ENCODE data around the gene C10orf143.

C10orf143 gene

GRCh38 chr10:130041451-130042371 is 68.9 kb downstream of the C10orf143 start:
- peaks cover 11% of the 10 kb centered on the region for H3K27me3 Mint-ChIP-seq
- no peak overlapping the region for H3K27ac Mint-ChIP-seq
- no peak for DNase-seq (ENCODE audit: low spot score in 2 of 2)
- no peaks in the 10 kb centered on the region for H3K9me3 Mint-ChIP-seq
- H3K4me1 Mint-ChIP-seq, result no peaks in the 10 kb centered on the region
- no peak for ATAC-seq (ENCODE audit: low read depth)
- H3K4me3 Mint-ChIP-seq, result no peak overlapping the region
- no peaks in the 10 kb centered on the region for H3K36me3 Mint-ChIP-seq

- H3K27ac Mint-ChIP-seq, result no peak overlapping the region
- ATAC-seq (ENCODE audit: low read depth), result no peak
- peaks cover 12% of the 10 kb centered on the region for H3K27me3 Mint-ChIP-seq
- H3K36me3 Mint-ChIP-seq, result no peaks in the 10 kb centered on the region
- H3K4me3 Mint-ChIP-seq, result no peak overlapping the region
- no peaks in the 10 kb centered on the region for H3K4me1 Mint-ChIP-seq
- H3K9me3 Mint-ChIP-seq, result no peaks in the 10 kb centered on the region
- no peak for DNase-seq (ENCODE audit: low spot score in 2 of 2)
Observed at GRCh38 chr10:130040817-130041330, 69.8 kb downstream of the C10orf143 start.

- DNase-seq (ENCODE audit: low spot score in 2 of 2) (no peak), ATAC-seq (ENCODE audit: low read depth) (no peak)
- H3K9me3 Mint-ChIP-seq, result no peaks in the 10 kb centered on the region
- H3K4me3 Mint-ChIP-seq, result no peak overlapping the region
- no peaks in the 10 kb centered on the region for H3K36me3 Mint-ChIP-seq
- peaks cover 12% of the 10 kb centered on the region for H3K27me3 Mint-ChIP-seq
- no peaks in the 10 kb centered on the region for H3K4me1 Mint-ChIP-seq
- no peak overlapping the region for H3K27ac Mint-ChIP-seq
Observed at GRCh38 chr10:130040351-130040750, 70.3 kb downstream of the C10orf143 start.

- DNase-seq (ENCODE audit: low spot score in 2 of 2), result no peak
- Mint-ChIP-seq H3K4me1 (no peaks in the 10 kb centered on the region), H3K36me3 (no peaks in the 10 kb centered on the region), H3K9me3 (no peaks in the 10 kb centered on the region), H3K27me3 (peaks cover 12% of the 10 kb centered on the region), H3K27ac (no peak overlapping the region), H3K4me3 (no peak overlapping the region)
- no peak for ATAC-seq (ENCODE audit: low read depth)
Observed at GRCh38 chr10:130039141-130039540, 71.5 kb downstream of the C10orf143 start.

GRCh38 chr10:130038611-130039109 is 72.0 kb downstream of the C10orf143 start:
- Mint-ChIP-seq H3K4me3 (no peak overlapping the region), H3K4me1 (no peaks in the 10 kb centered on the region), H3K27ac (no peak overlapping the region), H3K9me3 (no peaks in the 10 kb centered on the region), H3K36me3 (no peaks in the 10 kb centered on the region), H3K27me3 (peaks cover 9% of the 10 kb centered on the region)
- no peak for DNase-seq (ENCODE audit: low spot score in 2 of 2)
- ATAC-seq (ENCODE audit: low read depth), result no peak

GRCh38 chr10:130038019-130038555 is 72.5 kb downstream of the C10orf143 start:
- no peaks in the 10 kb centered on the region for H3K4me1 Mint-ChIP-seq
- no peaks in the 10 kb centered on the region for H3K9me3 Mint-ChIP-seq
- peaks cover 6% of the 10 kb centered on the region for H3K27me3 Mint-ChIP-seq
- DNase-seq (ENCODE audit: low spot score in 2 of 2), result no peak
- H3K36me3 Mint-ChIP-seq, result no peaks in the 10 kb centered on the region
- ATAC-seq (ENCODE audit: low read depth), result no peak
- H3K4me3 Mint-ChIP-seq, result no peak overlapping the region
- no peak overlapping the region for H3K27ac Mint-ChIP-seq

- Mint-ChIP-seq H3K4me3 (no peak overlapping the region), H3K4me1 (no peaks in the 10 kb centered on the region), H3K9me3 (peaks cover 3% of the 10 kb centered on the region), H3K27me3 (peaks cover 6% of the 10 kb centered on the region), H3K27ac (no peak overlapping the region), H3K36me3 (no peaks in the 10 kb centered on the region)
- DNase-seq (ENCODE audit: low spot score in 2 of 2), result no peak
- ATAC-seq (ENCODE audit: low read depth), result no peak
Observed at GRCh38 chr10:130037169-130037661, 73.4 kb downstream of the C10orf143 start.

GRCh38 chr10:130036296-130037065 is 74.1 kb downstream of the C10orf143 start:
- Mint-ChIP-seq H3K36me3 (no peaks in the 10 kb centered on the region), H3K27me3 (peaks cover 6% of the 10 kb centered on the region), H3K27ac (no peak overlapping the region), H3K4me1 (no peaks in the 10 kb centered on the region), H3K4me3 (no peak overlapping the region), H3K9me3 (peaks cover 4% of the 10 kb centered on the region)
- DNase-seq (ENCODE audit: low spot score in 2 of 2), result no peak
- ATAC-seq (ENCODE audit: low read depth), result no peak

- no peaks in the 10 kb centered on the region for H3K4me1 Mint-ChIP-seq
- no peak overlapping the region for H3K4me3 Mint-ChIP-seq
- ATAC-seq (ENCODE audit: low read depth) (no peak), DNase-seq (ENCODE audit: low spot score in 2 of 2) (no peak)
- no peak overlapping the region for H3K27ac Mint-ChIP-seq
- peaks cover 3% of the 10 kb centered on the region for H3K27me3 Mint-ChIP-seq
- no peaks in the 10 kb centered on the region for H3K36me3 Mint-ChIP-seq
- peaks cover 4% of the 10 kb centered on the region for H3K9me3 Mint-ChIP-seq
Observed at GRCh38 chr10:130029209-130029608, 81.4 kb downstream of the C10orf143 start.

- no peak overlapping the region for H3K4me3 Mint-ChIP-seq
- no peaks in the 10 kb centered on the region for H3K4me1 Mint-ChIP-seq
- peaks cover 3% of the 10 kb centered on the region for H3K27me3 Mint-ChIP-seq
- peaks cover 4% of the 10 kb centered on the region for H3K9me3 Mint-ChIP-seq
- DNase-seq (ENCODE audit: low spot score in 2 of 2), result no peak
- H3K36me3 Mint-ChIP-seq, result no peaks in the 10 kb centered on the region
- ATAC-seq (ENCODE audit: low read depth), result no peak
- H3K27ac Mint-ChIP-seq, result no peak overlapping the region
Observed at GRCh38 chr10:130028465-130028819, 82.2 kb downstream of the C10orf143 start.

- Mint-ChIP-seq H3K9me3 (peaks cover 4% of the 10 kb centered on the region), H3K36me3 (no peaks in the 10 kb centered on the region), H3K27ac (no peak overlapping the region), H3K4me3 (no peak overlapping the region), H3K27me3 (peaks cover 3% of the 10 kb centered on the region), H3K4me1 (no peaks in the 10 kb centered on the region)
- DNase-seq (ENCODE audit: low spot score in 2 of 2) (no peak), ATAC-seq (ENCODE audit: low read depth) (no peak)
Observed at GRCh38 chr10:130027716-130028464, 82.7 kb downstream of the C10orf143 start.

- Mint-ChIP-seq H3K9me3 (no peaks in the 10 kb centered on the region), H3K36me3 (no peaks in the 10 kb centered on the region), H3K27me3 (peaks cover 3% of the 10 kb centered on the region), H3K4me3 (no peak overlapping the region), H3K4me1 (no peaks in the 10 kb centered on the region), H3K27ac (no peak overlapping the region)
- ATAC-seq (ENCODE audit: low read depth), result no peak
- no peak for DNase-seq (ENCODE audit: low spot score in 2 of 2)
Observed at GRCh38 chr10:130026670-130027456, 83.8 kb downstream of the C10orf143 start.
